Thoracic aorta (tissue), 2 donors: Measurements from ENCODE around the gene ZNF396. TPM values are rescaled to one million over a fixed set of nuclear protein-coding genes. Genes with fewer than 3 reads are reported as not detected.

Experiments used
- ATAC-seq: fragments of 150-250 bp; one replicate; pipeline ENCODE4 v1.8.0; 2017; ENCODE audit warnings: low read depth; ENCODE audit not compliant: insufficient number of reproducible peaks, low FRiP score
- DNase-seq: peaks from one replicate; pipeline ENCODE4 v3.0.0-alpha.2; 2020; ENCODE audit warnings: low spot score
- H3K27ac ChIP-seq, 2 donors: fragments of 200-600 bp; sonication (generic); 1 replicate in 1 of 2; 2 replicates in 1 of 2; pipeline ENCODE4 v1.5.1; 2016; ENCODE audit warnings: mild to moderate bottlenecking in 2 of 2, moderate library complexity in 2 of 2
- H3K27me3 ChIP-seq: fragments of 200-600 bp; sonication (generic); replicated peaks from 2 replicates; pipeline ENCODE4 v1.6.0; 2016; ENCODE audit warnings: mild to moderate bottlenecking; ENCODE audit not compliant: insufficient read depth
- H3K36me3 ChIP-seq: fragments of 200-600 bp; sonication (generic); one replicate; pipeline ENCODE4 v1.5.1; 2016
- H3K4me1 ChIP-seq, 2 donors: fragments of 200-600 bp; sonication (generic); 1 replicate in 1 of 2; 2 replicates in 1 of 2; pipeline versions ENCODE4 v1.5.1 to v1.6.0; 2016; ENCODE audit warnings: low read depth in 2 of 2, mild to moderate bottlenecking in 1 of 2; ENCODE audit not compliant: control insufficient read depth in 1 of 2
- H3K4me3 ChIP-seq: fragments of 200-600 bp; sonication (generic); 2 replicates; pipeline ENCODE4 v1.5.1; 2016; ENCODE audit warnings: mild to moderate bottlenecking
- H3K9me3 ChIP-seq: fragments of 200-600 bp; sonication (generic); 2 replicates; pipeline ENCODE4 v1.5.1; 2016
- CTCF ChIP-seq: fragments of 200-600 bp; sonication (generic); IDR thresholded peaks from one replicate; pipeline ENCODE4 v1.5.1; 2019; ENCODE audit warnings: antibody characterized with exemption
- total RNA-seq, 2 donors: library from RNA; depleted of rRNA; stranded (reverse); fragments of >200 nt; gene quantifications; one replicate each; pipeline versions ENCODE4 v1.1.0 to v1.2.3, GENCODE V29; 2016

Gene ZNF396
- total RNA-seq, 2 donors from 2014 or later, result 0.95 to 4.1 TPM

GRCh38 chr18:35376393-35376741, 770 bp downstream of the ZNF396 start:
- H3K4me1 ChIP-seq, result peaks cover 6 to 17% of the 10 kb centered on the region in 2 donors
- H3K27me3 ChIP-seq, result no peaks in the 10 kb centered on the region
- H3K36me3 ChIP-seq, result no peaks in the 10 kb centered on the region
- no peak for ATAC-seq
- H3K9me3 ChIP-seq, result no peaks in the 10 kb centered on the region
- TF ChIP-seq CTCF, result no peak
- peak overlapping the region; percentile 79 for H3K4me3 ChIP-seq
- no peak for DNase-seq
- peak overlapping the region; percentile 51 to 55 for H3K27ac ChIP-seq

GRCh38 chr18:35374708-35375107, 2.4 kb downstream of the ZNF396 start:
- no peak overlapping the region for H3K27ac ChIP-seq
- no peaks in the 10 kb centered on the region for H3K27me3 ChIP-seq
- DNase-seq, result no peak
- H3K36me3 ChIP-seq, result no peaks in the 10 kb centered on the region
- no peak for ATAC-seq
- H3K4me3 ChIP-seq, result no peak overlapping the region
- H3K9me3 ChIP-seq, result no peaks in the 10 kb centered on the region
- no peak for TF ChIP-seq CTCF
- peaks cover 6 to 17% of the 10 kb centered on the region in 2 donors for H3K4me1 ChIP-seq

GRCh38 chr18:35371412-35372195, 5.5 kb downstream of the ZNF396 start:
- H3K9me3 ChIP-seq, result no peaks in the 10 kb centered on the region
- DNase-seq (no peak), ATAC-seq (no peak)
- H3K27me3 ChIP-seq, result no peaks in the 10 kb centered on the region
- peaks cover 3 to 5% of the 10 kb centered on the region in 2 donors for H3K4me1 ChIP-seq
- TF ChIP-seq CTCF, result no peak
- H3K36me3 ChIP-seq, result no peaks in the 10 kb centered on the region
- H3K27ac ChIP-seq, result no peak overlapping the region
- no peak overlapping the region for H3K4me3 ChIP-seq

- DNase-seq, result no peak
- no peak for TF ChIP-seq CTCF
- no peaks in the 10 kb centered on the region for H3K36me3 ChIP-seq
- H3K4me1 ChIP-seq, result peaks cover 0 to 3% of the 10 kb centered on the region in 2 donors
- no peak overlapping the region for H3K4me3 ChIP-seq
- H3K27me3 ChIP-seq, result no peaks in the 10 kb centered on the region
- ATAC-seq, result no peak
- peak overlapping the region; percentile 30 to 74 for H3K27ac ChIP-seq
- no peaks in the 10 kb centered on the region for H3K9me3 ChIP-seq
Observed at GRCh38 chr18:35369126-35369525, 8.0 kb downstream of the ZNF396 start.

GRCh38 chr18:35368595-35368994, 8.5 kb downstream of the ZNF396 start:
- no peaks in the 10 kb centered on the region for H3K27me3 ChIP-seq
- H3K4me1 ChIP-seq, result peaks cover 0 to 3% of the 10 kb centered on the region in 2 donors
- peak; percentile 61 for ATAC-seq
- no peaks in the 10 kb centered on the region for H3K36me3 ChIP-seq
- H3K27ac ChIP-seq, result peak overlapping the region; percentile 30 to 74
- no peaks in the 10 kb centered on the region for H3K9me3 ChIP-seq
- no peak overlapping the region for H3K4me3 ChIP-seq
- no peak for DNase-seq
- no peak for TF ChIP-seq CTCF
